ENCODE data around the gene CD84. TPM values are rescaled to one million over a fixed set of nuclear protein-coding genes. Genes with fewer than 3 reads are reported as not detected.
"Not testable (repeated sequence)": the region's sequence is repeated elsewhere in the genome, so short reads cannot be mapped to it uniquely, and the experiment has no call there.

The CD84 gene
- total RNA-seq, 3 donors from 2014 or later: 3.8 to 7.3 (median 6.6) TPM

- no peaks in the 10 kb centered on the region for H3K9me3 ChIP-seq
- intact Hi-C loops (cut with DNase I, micrococcal nuclease): no loop called here
- no peaks in the 10 kb centered on the region for H3K4me1 ChIP-seq (ENCODE audit: low read depth)
- TF ChIP-seq CTCF (IDR thresholded peaks at IDR 0.05): no peak
- ATAC-seq: no peak
- H3K36me3 ChIP-seq (ENCODE audit: low read depth): no peaks in the 10 kb centered on the region
- no peak overlapping the region for H3K4me3 ChIP-seq
- no peak for DNase-seq
Observed at GRCh38 chr1:160570840-160571239, 8.5 kb downstream of the CD84 start.

DNA sequence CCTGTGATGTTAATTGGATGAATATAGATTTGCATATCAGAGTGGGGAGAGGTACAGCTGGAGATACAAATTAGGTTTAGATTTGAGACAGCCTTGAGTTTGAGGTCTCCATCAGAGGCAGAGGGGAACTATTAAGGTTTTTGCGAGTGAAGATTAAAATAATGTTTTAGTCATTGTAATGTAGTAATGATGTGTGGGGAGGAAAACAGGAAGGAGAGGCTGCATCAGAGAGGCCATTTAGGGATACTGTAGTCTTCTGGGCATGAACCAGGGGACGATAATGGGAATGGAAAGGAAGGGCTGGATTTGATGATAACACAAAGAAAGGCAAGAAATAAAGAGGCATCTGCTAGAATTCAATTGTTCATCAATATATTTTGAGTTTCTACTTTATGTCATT lies 9.5 kb downstream of the CD84 start:
- TF ChIP-seq CTCF (IDR thresholded peaks at IDR 0.05): no peak
- ATAC-seq (no peak), DNase-seq (no peak)
- intact Hi-C loops (cut with DNase I, micrococcal nuclease): no loop called here
- no peaks in the 10 kb centered on the region for H3K4me1 ChIP-seq (ENCODE audit: low read depth)
- H3K36me3 ChIP-seq (ENCODE audit: low read depth): no peaks in the 10 kb centered on the region
- H3K9me3 ChIP-seq: no peaks in the 10 kb centered on the region
- H3K4me3 ChIP-seq: no peak overlapping the region

DNA sequence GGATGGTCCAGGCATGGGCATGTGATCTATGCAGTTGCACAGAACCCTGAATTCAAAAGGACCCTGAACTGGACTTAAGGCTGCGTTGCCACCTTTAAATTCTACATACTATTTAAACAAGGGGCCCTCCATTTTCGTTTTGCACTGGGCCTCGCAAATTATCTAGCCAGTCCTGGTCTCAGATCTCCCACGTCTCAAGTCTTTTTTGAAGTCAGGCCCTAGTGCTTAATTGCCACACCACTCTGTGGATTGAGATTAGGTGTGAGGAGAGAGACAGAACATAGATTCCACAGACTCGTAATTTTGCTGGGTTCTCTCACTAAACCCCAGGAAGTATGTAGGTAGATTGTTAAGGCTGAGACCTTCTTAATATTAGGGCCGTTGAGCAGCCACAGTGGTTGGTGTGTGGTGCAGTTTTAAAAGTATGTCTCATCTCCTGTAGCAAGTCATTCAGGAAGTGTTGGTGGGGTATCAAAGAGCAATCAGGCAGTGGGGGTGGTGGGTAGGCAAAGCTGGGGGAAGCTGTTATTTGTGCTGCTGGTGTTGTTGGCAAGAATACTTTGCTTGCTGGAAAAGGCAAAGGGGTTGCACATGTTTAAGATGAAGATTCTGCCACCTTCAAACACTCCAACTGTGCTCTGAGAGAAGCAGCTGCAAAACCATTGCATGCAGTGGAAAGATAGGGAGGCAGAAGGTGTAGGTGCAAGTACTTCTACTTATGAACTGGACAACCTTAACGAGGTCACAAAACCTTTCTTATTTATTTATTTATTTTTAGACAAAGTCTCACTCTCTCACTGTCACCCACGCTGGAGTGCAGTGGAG lies 11.2 kb downstream of the CD84 start:
- ATAC-seq (peak; percentile 83), DNase-seq (peak in 1 of 3 donors; percentile 24)
- Histone ChIP-seq H3K36me3 (ENCODE audit: low read depth) (no peaks in the 10 kb centered on the region), H3K9me3 (no peaks in the 10 kb centered on the region), H3K4me3 (no peak overlapping the region), H3K4me1 (ENCODE audit: low read depth) (no peaks in the 10 kb centered on the region)
- TF ChIP-seq CTCF (IDR thresholded peaks at IDR 0.05): no peak
- intact Hi-C loops (cut with DNase I, micrococcal nuclease): no loop called here

DNA sequence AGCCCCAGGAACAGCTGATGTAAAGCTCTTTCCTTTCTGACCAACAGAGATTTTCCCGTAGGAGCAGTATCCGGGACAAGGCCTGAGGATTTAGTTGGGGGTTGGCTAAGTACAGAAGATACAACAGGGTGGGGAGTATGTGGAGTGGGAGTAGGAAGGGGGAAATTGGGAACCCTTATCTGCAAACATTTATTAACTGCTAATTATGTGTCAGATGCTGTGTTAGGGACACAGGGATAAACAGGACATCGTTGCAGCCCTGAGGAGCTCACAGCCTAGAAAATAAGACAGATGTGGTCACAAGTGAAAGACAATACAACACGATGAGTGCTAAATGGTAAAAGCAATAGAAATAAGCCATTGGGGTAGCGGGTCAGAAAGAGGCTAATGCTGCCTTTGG lies 12.0 kb downstream of the CD84 start:
- peaks cover 3% of the 10 kb centered on the region for H3K9me3 ChIP-seq
- intact Hi-C loops (cut with DNase I, micrococcal nuclease): no loop called here
- H3K4me1 ChIP-seq (ENCODE audit: low read depth): no peaks in the 10 kb centered on the region
- no peak for TF ChIP-seq CTCF (IDR thresholded peaks at IDR 0.05)
- ATAC-seq: no peak
- H3K36me3 ChIP-seq (ENCODE audit: low read depth): no peaks in the 10 kb centered on the region
- DNase-seq: no peak
- no peak overlapping the region for H3K4me3 ChIP-seq

GRCh38 chr1:160565564-160565963 lies 13.7 kb downstream of the CD84 start:
- Histone ChIP-seq H3K4me3 (no peak overlapping the region), H3K4me1 (ENCODE audit: low read depth) (no peaks in the 10 kb centered on the region), H3K9me3 (peaks cover 3% of the 10 kb centered on the region), H3K36me3 (ENCODE audit: low read depth) (no peaks in the 10 kb centered on the region)
- no peak for TF ChIP-seq CTCF (IDR thresholded peaks at IDR 0.05)
- ATAC-seq: no peak
- DNase-seq: no peak
- intact Hi-C loops (cut with DNase I, micrococcal nuclease): no loop called here

DNA sequence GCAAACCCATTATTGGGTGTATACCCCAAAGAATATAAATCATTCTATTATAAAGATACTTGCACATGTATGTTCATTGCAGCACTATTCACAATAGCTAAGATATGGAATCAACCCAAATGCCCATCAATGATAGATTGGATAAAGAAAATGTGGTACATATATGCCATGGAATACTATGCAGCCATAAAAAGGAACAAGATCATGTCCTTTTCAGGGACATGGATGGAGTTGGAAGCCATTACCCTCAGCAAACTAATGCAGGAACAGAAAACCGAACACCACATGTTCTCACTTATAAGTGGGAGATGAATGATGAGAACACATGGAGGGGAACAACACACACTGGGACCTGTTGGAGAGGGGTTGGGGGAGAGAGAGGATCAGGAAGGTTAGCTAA lies 16.1 kb downstream of the CD84 start:
- DNase-seq; intact Hi-C loops (cut with DNase I, micrococcal nuclease); H3K4me3 ChIP-seq; H3K4me1 ChIP-seq (ENCODE audit: low read depth); H3K9me3 ChIP-seq; ATAC-seq; H3K36me3 ChIP-seq (ENCODE audit: low read depth): not testable (repeated sequence)

DNA sequence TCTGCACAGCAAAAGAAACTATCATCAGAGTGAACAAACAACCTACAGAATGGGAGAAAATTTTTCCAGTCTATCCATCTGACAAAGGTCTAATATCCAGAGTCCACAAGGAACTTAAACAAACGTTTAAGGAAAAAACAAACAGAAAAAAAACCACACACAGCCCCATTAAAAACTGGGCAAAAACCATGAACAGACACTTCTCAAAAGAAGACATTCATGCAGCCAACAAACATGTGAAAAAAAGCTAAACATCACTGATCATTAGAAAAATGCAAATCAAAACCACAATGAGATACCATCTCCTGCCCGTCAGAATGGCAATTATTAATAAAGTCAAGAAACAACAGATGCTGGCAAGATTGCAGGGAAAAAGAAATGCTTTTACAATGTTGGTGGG lies 16.6 kb downstream of the CD84 start:
- DNase-seq: not testable (repeated sequence)

More for the DNA sequence above, 16.6 kb downstream of the CD84 start:
- H3K4me3 ChIP-seq; intact Hi-C loops (cut with DNase I, micrococcal nuclease); H3K36me3 ChIP-seq (ENCODE audit: low read depth); H3K9me3 ChIP-seq; ATAC-seq; H3K4me1 ChIP-seq (ENCODE audit: low read depth): not testable (repeated sequence)

Data from mucosa of descending colon (tissue), 3 donors.